ENCODE measurements around the gene KCNJ1. TPM values are rescaled to one million over a fixed set of nuclear protein-coding genes. Genes with fewer than 3 reads are reported as not detected.

The KCNJ1 gene
- total RNA-seq, 4 donors from 2014 or later = not detected

DNA sequence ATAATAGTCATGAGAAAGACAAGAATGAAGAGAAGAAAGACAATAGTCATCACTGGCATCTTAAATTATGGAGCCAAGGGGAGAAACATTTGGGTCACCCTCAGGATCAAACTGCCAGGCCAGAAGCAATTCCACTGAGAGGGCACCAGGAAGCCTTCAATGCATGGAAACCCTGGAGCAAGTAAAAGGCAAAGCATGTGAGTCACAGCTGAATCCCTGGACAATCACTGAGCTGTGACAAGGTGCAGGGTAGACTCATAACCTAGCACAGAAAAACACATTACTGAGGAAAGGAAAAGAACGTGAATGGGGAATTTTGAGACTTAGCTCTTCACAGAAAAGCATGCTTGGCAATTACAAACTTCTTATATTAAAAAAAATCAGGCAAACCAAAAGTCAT, 1.6 kb downstream of the KCNJ1 start:
- Histone ChIP-seq H3K4me1 (no peaks in the 10 kb centered on the region), H3K4me3 (no peak overlapping the region), H3K27me3 (peaks cover 0 to 21% (median 0%) of the 10 kb centered on the region in 4 donors), H3K27ac (replicated peaks in 1 of 4) (no peak overlapping the region), H3K36me3 (no peaks in the 10 kb centered on the region), H3K9me3 (no peaks in the 10 kb centered on the region)
- intact Hi-C loops (cut with DNase I) = no loop called here
- TF ChIP-seq POLR2AphosphoS5 (IDR thresholded peaks at IDR 0.05) (no peak), EP300 (IDR thresholded peaks at IDR 0.05) (no peak), POLR2A (IDR thresholded peaks at IDR 0.05; ENCODE audit: low read depth) (no peak)
- TF ChIP-seq, protein P1, sequence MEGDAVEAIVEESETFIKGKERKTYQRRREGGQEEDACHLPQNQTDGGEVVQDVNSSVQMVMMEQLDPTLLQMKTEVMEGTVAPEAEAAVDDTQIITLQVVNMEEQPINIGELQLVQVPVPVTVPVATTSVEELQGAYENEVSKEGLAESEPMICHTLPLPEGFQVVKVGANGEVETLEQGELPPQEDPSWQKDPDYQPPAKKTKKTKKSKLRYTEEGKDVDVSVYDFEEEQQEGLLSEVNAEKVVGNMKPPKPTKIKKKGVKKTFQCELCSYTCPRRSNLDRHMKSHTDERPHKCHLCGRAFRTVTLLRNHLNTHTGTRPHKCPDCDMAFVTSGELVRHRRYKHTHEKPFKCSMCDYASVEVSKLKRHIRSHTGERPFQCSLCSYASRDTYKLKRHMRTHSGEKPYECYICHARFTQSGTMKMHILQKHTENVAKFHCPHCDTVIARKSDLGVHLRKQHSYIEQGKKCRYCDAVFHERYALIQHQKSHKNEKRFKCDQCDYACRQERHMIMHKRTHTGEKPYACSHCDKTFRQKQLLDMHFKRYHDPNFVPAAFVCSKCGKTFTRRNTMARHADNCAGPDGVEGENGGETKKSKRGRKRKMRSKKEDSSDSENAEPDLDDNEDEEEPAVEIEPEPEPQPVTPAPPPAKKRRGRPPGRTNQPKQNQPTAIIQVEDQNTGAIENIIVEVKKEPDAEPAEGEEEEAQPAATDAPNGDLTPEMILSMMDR (IDR thresholded peaks at IDR 0.05) = no peak
- DNase-seq (ENCODE audit: extremely low spot score) = no peak
- 85% methylated on average over 1 of the region's 1 CpG for WGBS

DNA sequence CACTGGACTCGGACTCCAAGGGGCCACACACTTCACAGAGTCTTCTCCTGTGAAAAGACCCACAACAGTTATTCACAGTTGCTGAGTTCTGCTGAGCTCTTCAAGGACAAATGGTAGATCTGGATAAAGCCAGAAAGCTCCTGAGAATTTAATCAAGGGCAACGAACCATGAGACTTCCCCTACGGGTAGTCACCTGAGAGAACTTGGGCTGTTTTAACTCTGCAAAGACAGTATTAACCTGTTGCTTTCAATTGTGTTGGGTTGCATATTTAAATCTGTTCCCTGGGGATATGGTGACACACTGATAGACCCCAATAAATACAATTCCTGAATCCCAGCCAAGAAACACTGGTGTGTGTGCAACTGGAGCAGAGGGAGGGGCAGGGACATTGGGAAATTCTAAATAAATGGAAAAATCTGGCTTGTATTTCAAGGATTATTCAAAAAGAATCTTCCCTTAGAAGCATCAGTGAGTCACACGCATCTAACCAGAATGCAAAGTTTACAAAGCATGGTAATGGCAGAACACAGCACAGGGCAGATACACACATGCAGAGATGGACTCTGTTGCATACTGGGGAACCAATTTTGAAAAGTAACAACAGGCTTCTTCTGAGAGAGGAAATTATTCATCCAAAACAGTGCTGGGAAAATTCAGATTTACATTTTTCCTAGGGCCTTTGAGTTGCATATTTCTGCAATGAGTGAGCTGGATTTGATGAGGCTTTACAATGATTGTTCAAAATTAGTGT, 4.0 kb downstream of the KCNJ1 start:
- intact Hi-C loops (cut with DNase I) = no loop called here
- DNase-seq (ENCODE audit: extremely low spot score) = no peak
- Histone ChIP-seq H3K4me3 (no peak overlapping the region), H3K4me1 (peaks cover 0 to 7% (median 0%) of the 10 kb centered on the region in 4 donors), H3K36me3 (no peaks in the 10 kb centered on the region), H3K27ac (replicated peaks in 1 of 4) (no peak overlapping the region), H3K9me3 (no peaks in the 10 kb centered on the region), H3K27me3 (peaks cover 0 to 22% (median 0%) of the 10 kb centered on the region in 4 donors)
- WGBS = 85% methylated on average over 4 of the region's 4 CpGs
- TF ChIP-seq POLR2A (IDR thresholded peaks at IDR 0.05; ENCODE audit: low read depth) (no peak), EP300 (IDR thresholded peaks at IDR 0.05) (no peak), POLR2AphosphoS5 (IDR thresholded peaks at IDR 0.05) (no peak)
- TF ChIP-seq, protein P1 (IDR thresholded peaks at IDR 0.05) = no peak

DNA sequence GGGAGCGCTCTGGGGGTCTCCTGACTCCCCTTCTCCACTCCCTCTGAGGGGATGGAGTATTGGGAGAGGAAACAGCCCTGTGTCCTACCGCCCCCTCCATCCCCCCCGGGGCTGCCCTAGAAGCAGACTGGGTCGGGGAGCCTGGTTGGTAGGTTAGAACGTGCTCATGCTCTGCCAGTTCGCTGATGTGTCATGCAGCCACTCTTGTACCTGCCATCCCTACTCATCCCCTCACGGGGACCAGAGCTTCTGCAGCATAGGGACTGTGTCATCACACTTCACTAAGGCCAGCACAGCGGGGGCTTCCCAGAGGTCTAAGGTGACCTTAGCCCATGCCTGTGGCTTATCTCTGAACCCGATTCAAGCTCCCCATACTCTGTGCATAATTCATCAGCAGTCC, 4.7 kb downstream of the KCNJ1 start:
- intact Hi-C loops (cut with DNase I) = no loop called here
- 94% methylated on average over 3 of the region's 9 CpGs for WGBS
- no peak overlapping the region for H3K27ac ChIP-seq (replicated peaks in 1 of 4)
- TF ChIP-seq, protein P1 (IDR thresholded peaks at IDR 0.05) = no peak
- TF ChIP-seq EP300 (IDR thresholded peaks at IDR 0.05) (no peak), POLR2A (IDR thresholded peaks at IDR 0.05; ENCODE audit: low read depth) (no peak), POLR2AphosphoS5 (IDR thresholded peaks at IDR 0.05) (no peak)
- no peaks in the 10 kb centered on the region for H3K9me3 ChIP-seq
- no peaks in the 10 kb centered on the region for H3K36me3 ChIP-seq
- peaks cover 0 to 7% (median 0%) of the 10 kb centered on the region in 4 donors for H3K4me1 ChIP-seq
- H3K4me3 ChIP-seq = no peak overlapping the region
- DNase-seq (ENCODE audit: extremely low spot score) = no peak
- peaks cover 0 to 22% (median 0%) of the 10 kb centered on the region in 4 donors for H3K27me3 ChIP-seq

DNA sequence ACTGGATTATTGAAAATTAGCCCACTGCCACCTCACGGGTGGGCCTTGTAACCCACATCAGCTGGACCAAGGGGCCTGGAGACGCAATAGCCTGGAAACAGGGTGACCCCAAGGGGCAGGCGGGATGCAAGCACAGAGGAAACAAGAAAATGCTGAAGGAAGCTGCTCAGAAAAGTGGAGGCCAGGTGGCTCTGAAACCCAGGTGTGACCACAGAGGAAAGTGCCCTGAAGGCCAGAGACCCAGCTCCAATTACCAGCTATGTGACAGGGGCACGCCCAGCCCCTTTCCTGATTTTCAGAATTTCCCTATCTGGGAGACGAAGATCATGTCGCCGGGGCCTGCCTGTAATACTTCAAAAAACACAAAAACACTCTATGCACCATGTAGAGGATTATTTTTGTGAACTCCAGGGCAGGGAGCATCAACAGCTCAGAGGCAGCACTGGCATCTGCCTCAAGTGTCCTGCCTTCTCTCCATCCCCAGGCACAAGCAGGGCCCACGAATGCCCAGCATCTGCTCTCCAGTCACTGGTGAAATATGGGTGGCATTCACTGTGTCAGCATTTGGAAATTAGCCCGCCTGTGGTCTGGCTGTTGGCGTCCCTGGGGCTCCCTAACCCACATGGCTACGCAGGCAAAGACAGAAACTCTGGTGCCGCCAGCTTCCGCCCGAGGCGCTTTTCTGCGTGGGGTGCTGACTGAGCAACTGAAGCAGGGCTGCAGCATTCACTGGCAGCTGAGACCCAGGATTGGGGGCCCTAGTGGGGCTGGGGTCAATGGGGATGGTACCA, 6.3 kb downstream of the KCNJ1 start:
- no peak overlapping the region for H3K27ac ChIP-seq (replicated peaks in 1 of 4)
- H3K4me1 ChIP-seq = peaks cover 0 to 7% (median 0%) of the 10 kb centered on the region in 4 donors
- H3K36me3 ChIP-seq = no peaks in the 10 kb centered on the region
- H3K9me3 ChIP-seq = no peaks in the 10 kb centered on the region
- intact Hi-C loops (cut with DNase I) = no loop called here
- no peak overlapping the region for H3K4me3 ChIP-seq
- WGBS = 97% methylated on average over 8 of the region's 16 CpGs
- peaks cover 0 to 22% (median 0%) of the 10 kb centered on the region in 4 donors for H3K27me3 ChIP-seq
- TF ChIP-seq POLR2A (IDR thresholded peaks at IDR 0.05; ENCODE audit: low read depth) (no peak), EP300 (IDR thresholded peaks at IDR 0.05) (no peak), POLR2AphosphoS5 (IDR thresholded peaks at IDR 0.05) (no peak)
- TF ChIP-seq, protein P1 (IDR thresholded peaks at IDR 0.05) = no peak
- no peak for DNase-seq (ENCODE audit: extremely low spot score)
